ENCODE measurements around the gene C20orf141.
"Not testable (repeated sequence)": the region's sequence is repeated elsewhere in the genome, so short reads cannot be mapped to it uniquely, and the experiment has no call there.

The C20orf141 gene

DNA sequence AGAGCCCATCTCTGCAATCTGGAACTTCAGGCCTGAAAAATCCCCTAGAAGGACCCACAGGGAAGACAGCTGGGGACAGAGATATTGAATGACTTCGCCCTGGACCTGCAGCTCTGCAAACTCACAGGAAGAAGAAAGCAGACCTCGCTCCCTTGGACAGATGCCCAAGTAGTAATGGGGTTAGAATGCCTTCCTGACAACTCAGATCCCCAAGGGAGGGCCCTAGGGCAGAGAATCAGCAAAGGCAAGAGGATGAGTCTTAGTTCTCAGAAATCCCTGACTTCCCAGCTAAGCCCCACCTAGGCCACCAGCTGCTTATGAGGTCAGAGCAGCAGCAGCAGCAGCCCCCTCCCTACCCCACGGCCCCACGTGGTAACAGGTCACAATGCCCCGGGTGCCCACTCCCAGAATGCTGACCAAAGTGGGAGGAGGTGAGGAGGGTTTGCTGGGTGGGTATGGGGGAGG is at the start of gene C20orf141:
TSS of gene C20orf141 (plus strand) at position 401 of the 465 bp plus-strand sequence. CDS start 198 bp downstream, outside the sequence.
- in situ Hi-C loops (cut with HindIII; ENCODE audit: low sequenced_read_pairs), result no loop called here

- in situ Hi-C loops (cut with HindIII; ENCODE audit: low sequenced_read_pairs), result no loop called here
Measured at GRCh38 chr20:2767768-2768631, 46.8 kb upstream of the C20orf141 start.

DNA sequence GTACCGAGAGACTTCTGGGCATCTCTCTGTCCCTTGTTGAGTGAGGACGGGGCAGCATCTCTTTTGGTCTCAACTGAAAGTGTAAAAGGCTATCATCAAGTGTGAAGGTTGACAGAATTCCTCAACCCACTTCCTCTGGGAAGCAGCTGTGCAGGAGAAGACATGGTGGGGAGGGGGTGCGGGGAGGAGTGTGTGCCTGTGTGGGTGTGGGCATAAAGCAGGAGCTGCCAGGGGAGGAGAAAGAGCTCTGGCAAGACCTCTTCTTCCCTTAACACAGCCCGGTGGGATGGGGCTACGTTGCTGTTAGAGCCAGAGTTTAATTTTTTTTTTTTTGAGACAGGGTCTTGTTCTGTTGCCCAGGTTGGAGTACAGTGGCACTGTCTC is 46.2 kb upstream of the C20orf141 start:
- in situ Hi-C loops (cut with HindIII; ENCODE audit: low sequenced_read_pairs), result no loop called here

DNA sequence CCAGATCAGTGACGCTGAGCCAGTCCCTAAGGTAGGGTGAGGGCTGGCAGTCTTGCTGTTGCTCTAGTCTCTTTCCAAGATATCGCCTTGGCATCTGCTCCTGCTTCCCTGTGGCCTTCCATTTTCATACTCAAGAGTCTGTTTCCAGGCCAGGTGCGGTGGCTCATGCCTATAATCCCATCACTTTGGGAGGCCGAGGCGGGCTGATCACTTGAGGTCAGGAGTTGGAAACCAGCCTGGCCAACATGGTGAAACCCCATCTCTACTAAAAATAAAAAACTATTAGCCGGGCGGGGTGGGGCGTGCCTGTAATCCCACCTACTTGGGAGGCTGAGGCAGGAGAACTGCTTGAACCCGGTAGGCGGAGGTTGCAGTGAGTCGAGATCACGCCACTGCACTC is 44.7 kb upstream of the C20orf141 start:
- in situ Hi-C loops (cut with HindIII; ENCODE audit: low sequenced_read_pairs), result not testable (repeated sequence)

DNA sequence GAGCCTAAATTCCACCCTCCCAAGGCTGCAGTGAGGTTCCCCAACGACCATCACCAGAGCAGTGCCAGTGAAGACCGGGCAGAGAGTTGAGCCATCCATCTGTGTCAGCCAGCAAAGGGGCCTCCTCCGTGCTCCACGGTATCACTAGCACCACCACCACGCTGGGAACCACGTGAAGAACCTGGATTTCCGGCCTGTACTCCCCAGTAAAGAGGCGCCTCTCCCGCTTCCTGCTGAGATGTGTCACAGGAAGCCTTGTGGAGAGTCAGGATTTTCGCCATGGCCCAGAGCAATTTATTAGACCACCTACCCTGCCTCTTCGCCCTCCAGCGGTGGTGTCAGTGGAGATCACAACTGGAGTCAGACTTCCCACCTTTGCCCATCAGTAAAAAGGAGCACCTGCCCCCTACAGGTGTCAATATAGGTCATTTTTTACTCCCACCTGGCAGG is 43.1 kb upstream of the C20orf141 start:
- in situ Hi-C loops (cut with HindIII; ENCODE audit: low sequenced_read_pairs), result no loop called here

DNA sequence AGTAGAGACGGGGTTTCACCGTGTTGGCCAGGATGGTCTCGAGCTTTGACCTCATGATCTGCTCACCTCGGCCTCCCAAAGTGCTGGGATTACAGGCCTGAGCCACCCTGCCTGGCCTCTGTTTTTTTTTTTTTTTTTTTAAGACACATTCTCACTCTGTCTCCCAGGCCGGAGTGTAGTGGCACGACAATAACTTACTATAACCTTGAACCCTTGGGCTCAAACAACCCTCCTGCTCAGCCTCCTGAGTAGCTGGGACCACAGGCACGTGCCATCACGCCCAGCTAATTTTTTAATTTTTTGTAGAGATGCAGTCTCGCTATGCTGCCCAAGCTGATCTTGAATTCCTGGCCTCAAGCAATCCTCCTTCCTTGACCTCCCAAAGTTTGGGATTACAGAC is 41.0 kb upstream of the C20orf141 start:
- in situ Hi-C loops (cut with HindIII; ENCODE audit: low sequenced_read_pairs), result no loop called here

DNA sequence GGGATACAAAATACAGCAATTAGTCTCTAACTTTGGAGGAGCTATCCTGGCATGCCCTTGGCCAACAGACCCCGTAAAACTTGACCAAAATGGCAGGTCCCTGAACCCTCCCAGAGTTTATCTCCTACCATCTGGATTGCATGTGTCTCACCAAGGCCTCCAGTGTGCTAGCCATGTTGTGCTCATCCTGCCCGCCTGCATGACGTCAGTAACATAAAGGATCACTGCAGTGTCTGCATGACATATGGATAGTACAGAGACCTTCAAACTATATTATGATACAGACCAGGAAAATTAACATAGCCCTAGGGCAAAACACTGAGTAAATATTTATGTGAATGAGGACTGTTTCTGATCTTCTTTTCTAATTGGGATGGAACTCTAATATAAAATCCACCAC is 39.6 kb upstream of the C20orf141 start:
- in situ Hi-C loops (cut with HindIII; ENCODE audit: low sequenced_read_pairs), result no loop called here

DNA sequence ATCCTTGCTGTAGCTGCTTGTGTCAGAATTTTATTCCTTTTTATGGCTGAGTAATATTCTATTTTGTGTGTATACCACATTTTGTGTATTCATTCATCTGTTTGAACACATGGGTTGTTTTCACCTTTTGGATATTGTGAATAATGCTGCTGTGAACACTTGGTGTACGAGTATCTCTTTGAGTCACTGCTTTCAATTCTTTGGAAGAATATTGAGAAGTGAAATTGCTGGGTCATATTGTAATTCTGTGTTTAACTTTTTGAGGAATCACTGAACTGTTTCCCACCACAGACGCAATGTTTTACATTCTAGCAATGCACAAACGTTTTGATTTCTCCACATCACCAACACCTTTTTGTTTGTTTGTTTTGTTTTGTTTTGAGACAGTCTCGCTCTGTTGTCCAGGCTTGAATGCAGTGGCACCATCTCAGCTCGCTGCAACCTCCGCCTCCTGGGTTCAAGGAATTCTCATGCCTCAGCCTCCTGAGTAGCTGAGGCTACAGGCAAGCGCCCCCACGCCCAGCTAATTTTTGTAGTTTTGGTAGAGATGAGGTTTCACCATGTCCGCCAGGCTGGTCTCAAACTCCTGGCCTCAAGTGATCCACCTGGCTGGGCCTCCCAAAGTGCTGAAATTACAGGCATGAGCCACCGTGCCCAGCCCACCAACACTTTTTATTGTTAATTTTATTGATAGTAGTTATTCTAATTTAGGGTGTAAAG is 36.0 kb upstream of the C20orf141 start:
- in situ Hi-C loops (cut with HindIII; ENCODE audit: low sequenced_read_pairs), result no loop called here

DNA sequence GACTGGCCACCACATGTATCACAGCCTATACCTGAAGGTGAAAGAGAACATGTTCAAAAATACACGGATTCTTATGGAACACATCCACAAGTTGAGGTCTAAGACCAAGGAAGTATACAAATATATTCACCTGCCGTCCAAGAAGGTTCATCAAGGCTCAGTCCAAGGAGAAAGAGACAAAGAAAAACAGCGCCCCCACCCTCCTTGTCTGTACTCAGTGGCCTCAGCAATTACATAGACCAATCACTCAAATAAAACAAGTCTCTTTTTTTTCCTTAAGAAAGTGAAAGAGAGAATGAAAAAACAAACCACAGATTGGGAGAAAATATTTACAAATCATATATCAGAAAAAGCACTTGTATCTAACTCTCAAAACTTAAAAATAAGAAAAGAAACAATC is 33.8 kb upstream of the C20orf141 start:
- in situ Hi-C loops (cut with HindIII; ENCODE audit: low sequenced_read_pairs), result no loop called here

- in situ Hi-C loops (cut with HindIII; ENCODE audit: low sequenced_read_pairs), result no loop called here
Measured at GRCh38 chr20:2783908-2784566, 30.8 kb upstream of the C20orf141 start.

GRCh38 chr20:2793471-2793870 is 21.3 kb upstream of the C20orf141 start:
- in situ Hi-C loops (cut with HindIII; ENCODE audit: low sequenced_read_pairs), result no loop called here

DNA sequence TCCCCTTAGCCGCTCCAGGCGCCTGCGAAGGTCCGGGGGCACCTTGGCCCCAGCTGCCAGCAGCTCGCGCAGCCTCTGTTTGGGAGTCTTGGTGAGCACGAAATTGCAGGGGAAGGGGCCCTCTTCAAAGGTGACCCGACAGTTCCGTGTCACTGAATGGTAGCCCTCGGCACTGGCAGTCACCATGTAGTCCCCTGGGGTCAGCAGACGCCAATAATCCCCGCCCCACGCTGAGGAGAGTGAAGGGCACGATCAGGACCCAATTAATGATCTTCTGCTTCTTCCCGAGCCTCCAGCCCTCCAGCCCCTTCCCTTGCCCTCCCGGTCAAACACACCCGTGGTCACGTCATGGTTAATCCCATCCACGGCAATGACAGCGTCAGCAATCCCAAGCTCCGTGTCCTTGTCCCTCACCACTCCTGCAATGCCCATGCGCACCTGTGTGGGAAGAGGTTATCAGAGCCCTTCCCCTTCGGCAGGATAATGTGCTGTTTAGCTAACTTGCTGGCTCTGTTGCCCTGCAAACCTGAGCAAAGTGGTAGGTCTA is 20.5 kb upstream of the C20orf141 start:
- in situ Hi-C loops (cut with HindIII; ENCODE audit: low sequenced_read_pairs), result no loop called here

GRCh38 chr20:2794866-2795447 is 19.8 kb upstream of the C20orf141 start:
- in situ Hi-C loops (cut with HindIII; ENCODE audit: low sequenced_read_pairs), result no loop called here

GRCh38 chr20:2795451-2795850 is 19.3 kb upstream of the C20orf141 start:
- in situ Hi-C loops (cut with HindIII; ENCODE audit: low sequenced_read_pairs), result no loop called here

DNA sequence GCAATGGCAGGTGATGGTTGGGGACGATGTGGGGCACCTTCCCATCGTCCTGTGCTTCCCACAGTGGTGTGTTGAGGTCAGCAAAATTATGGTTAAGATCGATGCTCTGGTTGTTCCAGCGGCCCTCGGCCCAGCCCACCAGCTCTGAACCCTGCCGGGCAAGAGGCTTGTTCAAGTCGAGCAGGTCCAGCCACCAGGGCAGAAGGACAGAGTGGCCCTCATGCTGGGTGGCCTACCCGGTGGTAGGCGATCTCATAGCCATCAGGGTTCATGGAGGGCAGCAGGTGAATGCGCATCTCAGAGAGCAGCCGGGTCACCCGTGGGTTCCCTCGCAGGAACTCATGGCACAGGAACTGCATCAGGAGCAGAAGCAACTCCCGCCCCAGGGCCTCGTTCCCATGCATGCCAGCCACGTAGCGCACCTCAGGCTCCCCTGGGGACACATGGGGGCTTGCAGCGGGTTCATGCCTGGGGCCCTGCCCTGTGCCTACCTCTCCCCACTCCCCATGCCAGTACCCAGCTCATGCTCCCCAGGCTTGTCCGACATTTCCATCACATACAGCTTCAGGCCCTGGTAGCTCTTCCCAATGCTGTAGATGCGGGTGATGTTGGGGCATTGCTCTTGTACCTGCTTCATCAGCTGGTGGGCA is 18.7 kb upstream of the C20orf141 start:
- in situ Hi-C loops (cut with HindIII; ENCODE audit: low sequenced_read_pairs), result no loop called here

DNA sequence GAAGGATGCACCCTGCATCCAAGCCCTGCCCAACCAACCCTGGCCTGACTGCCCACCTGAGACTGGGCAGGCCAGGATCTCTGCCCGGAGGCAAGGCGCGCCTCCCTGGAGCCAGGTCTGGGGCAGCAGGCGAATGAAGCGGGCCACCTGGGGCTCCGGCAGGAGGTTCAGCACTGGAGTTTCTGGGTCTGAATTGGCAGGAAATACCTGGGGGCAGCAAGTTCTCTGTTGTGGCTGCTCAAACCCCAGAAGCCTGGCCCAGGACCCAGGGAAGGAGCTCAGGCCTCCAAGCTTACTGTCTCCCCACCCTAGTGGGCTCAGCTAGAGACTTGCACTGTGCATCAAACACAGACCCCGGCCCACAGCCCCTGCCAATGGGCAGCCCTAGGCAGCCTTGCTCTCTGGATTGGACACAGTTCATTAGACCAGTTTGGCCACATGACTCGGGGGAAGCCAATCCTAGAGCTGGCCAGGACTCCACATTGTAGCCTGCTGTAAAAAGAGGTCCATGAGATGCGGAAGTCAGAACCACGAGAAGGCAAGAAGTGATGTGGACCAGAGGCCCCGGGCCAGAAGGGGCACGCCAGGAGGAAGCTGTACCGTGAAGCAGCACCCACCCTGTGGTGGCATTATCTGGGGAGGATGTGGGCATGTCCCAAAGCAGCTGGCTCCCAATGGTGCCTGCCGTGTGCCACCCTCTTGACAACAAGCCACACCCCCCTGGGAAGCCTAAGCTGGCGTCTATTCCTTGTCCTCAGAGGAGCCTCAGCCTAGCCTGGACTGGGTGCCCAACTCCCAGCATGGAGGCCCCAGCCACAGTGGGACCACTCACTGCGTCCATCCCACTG is 17.4 kb upstream of the C20orf141 start:
- in situ Hi-C loops (cut with HindIII; ENCODE audit: low sequenced_read_pairs), result no loop called here

DNA sequence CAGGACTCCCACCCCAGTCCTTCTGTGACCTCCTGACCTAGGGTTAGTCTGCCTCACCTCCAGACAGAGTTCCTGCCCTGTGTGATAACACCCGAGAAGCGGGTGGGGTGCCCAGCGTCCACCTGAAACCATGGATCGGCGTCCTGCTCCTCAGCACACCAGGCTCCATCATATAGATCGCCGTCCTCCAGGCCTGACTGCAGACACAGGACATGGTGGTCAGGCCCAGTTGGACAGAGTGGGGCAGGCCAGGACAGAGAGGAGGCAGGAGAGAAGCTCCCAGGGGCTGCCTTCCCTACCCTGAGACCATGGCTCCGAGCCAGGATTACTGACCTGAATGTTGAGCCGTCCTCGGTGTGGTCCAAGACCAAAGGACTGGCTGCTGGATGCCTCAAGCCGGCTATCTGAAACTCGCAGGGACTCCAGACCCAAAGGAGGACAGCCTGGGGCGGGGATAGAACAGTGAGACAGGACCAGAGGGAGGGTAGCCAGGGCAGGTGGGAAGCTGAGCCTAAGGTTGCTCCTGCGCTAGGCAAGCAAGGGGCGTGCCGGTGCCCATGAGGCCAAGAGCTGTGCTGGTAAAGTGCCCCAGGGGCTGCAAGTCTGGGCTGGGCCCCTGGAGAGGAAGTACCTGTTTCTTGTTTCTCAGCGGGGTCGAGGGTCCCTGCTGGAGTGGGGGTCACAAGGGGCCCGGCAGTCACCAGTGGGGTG is 16.5 kb upstream of the C20orf141 start:
- in situ Hi-C loops (cut with HindIII; ENCODE audit: low sequenced_read_pairs), result no loop called here

DNA sequence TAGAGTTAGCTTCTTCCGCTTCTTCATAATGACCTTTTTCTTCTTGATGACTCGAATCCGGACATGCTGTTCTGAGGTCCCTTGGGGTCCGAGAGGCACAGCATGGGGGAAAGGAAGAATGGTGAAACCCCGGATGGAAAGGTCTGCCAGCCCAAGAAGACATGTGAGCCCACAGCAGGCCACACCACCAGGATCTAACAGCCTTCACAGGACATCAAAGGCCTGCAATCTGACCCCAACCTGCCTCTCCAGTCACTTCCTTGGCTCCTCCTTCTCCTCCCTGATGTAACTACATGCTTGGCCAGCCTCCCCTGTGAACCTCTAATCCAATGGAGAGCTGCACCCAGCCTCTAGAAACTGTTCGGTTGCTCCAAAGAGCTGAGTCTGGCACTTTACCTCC is 16.0 kb upstream of the C20orf141 start:
- in situ Hi-C loops (cut with HindIII; ENCODE audit: low sequenced_read_pairs), result no loop called here

DNA sequence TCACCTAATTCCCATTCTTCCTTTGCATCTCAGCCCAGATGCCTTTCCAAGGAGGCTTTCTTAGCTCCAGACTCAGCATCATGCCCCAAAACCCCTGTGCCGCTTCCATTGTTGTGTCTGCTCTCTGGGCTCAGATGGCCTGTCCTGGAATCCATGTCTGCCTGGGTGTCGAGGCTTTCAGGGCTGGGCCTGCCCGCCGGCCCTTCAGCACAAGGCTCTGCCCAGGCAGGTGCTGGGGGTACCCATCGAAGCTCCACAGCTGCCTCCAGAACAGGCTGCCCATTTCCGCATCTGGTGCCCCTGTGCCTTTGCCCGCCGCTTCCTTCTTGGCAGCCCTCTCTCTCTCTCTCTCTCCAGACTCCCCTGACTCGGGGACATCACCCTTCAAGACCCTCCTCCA is 15.5 kb upstream of the C20orf141 start:
- in situ Hi-C loops (cut with HindIII; ENCODE audit: low sequenced_read_pairs), result no loop called here
